Measurements from ENCODE around the gene CD28.

Gene CD28

DNA sequence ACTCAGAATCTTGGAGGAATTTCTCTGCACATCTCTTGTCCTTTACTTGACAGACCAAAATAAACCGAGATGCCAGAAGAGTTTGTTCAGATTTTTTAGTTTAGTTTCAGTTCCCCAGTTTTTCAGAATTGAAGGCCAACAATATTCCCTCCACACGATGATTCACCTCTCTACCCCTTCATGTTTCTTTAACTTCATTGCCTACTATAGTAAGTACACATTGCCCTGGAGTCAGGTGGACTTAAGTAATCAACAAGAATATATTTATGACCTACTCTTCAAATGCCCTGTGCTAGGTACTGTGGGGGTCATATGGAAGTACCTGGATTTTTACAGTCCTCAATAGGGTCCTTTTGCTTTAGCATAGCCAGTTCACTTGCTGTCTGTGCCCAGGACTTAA is 81.5 kb downstream of the CD28 start:
- no peak overlapping the region for H3K4me3 ChIP-seq (ENCODE audit: low read length)
- TF ChIP-seq, protein P1, sequence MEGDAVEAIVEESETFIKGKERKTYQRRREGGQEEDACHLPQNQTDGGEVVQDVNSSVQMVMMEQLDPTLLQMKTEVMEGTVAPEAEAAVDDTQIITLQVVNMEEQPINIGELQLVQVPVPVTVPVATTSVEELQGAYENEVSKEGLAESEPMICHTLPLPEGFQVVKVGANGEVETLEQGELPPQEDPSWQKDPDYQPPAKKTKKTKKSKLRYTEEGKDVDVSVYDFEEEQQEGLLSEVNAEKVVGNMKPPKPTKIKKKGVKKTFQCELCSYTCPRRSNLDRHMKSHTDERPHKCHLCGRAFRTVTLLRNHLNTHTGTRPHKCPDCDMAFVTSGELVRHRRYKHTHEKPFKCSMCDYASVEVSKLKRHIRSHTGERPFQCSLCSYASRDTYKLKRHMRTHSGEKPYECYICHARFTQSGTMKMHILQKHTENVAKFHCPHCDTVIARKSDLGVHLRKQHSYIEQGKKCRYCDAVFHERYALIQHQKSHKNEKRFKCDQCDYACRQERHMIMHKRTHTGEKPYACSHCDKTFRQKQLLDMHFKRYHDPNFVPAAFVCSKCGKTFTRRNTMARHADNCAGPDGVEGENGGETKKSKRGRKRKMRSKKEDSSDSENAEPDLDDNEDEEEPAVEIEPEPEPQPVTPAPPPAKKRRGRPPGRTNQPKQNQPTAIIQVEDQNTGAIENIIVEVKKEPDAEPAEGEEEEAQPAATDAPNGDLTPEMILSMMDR (conservative IDR thresholded peaks at IDR 0.05; ENCODE audit: low read depth, low read length) = no peak
- DNase-seq (ENCODE audit: low read depth) = no peak

Measured in retinal pigment epithelial cell (primary cell).